Natural killer cell treated with Interleukin-12 subunit alpha and Interleukin-12 subunit beta and Interleukin-15 and Interleukin-18, amount 100 ng/mL, for 72 hours (primary cell): ENCODE data around the gene SRRT. TPM values are rescaled to one million over a fixed set of nuclear protein-coding genes. Genes with fewer than 3 reads are reported as not detected.

Experiments used
- ATAC-seq, 2 donors: fragments of 150-1000 bp; cut with Tn5 transposase in 1 of 2; sonication (Bioruptor Pico), chemical (Tn5 transposase) in 1 of 2; 2 replicates each; pipeline ENCODE4 v1.10.0; 2021
- DNase-seq: peaks from one replicate; pipeline ENCODE4 v3.0.0; 2022; ENCODE audit warnings: low spot score
- H3K27ac Mint-ChIP-seq, 2 donors: 1 replicate in 1 of 2; 2 replicates in 1 of 2; pipeline ENCODE4 v1.8.0; 2022; ENCODE audit warnings: mixed read lengths in 2 of 2, mild to moderate bottlenecking in 1 of 2, moderate library complexity in 1 of 2
- H3K27me3 Mint-ChIP-seq, 2 donors: 1 replicate in 1 of 2; 2 replicates in 1 of 2; pipeline ENCODE4 v1.8.0; 2022; ENCODE audit warnings: mixed read lengths in 2 of 2
- H3K36me3 Mint-ChIP-seq: one replicate; pipeline ENCODE4 v1.8.0; 2022; ENCODE audit warnings: mixed read lengths
- H3K4me1 Mint-ChIP-seq, 2 donors: 1 replicate in 1 of 2; 2 replicates in 1 of 2; pipeline ENCODE4 v1.8.0; 2022; ENCODE audit warnings: low read depth in 2 of 2, mixed read lengths in 2 of 2, mild to moderate bottlenecking in 1 of 2
- H3K4me3 Mint-ChIP-seq: one replicate; pipeline ENCODE4 v1.8.0; 2022; ENCODE audit warnings: mixed read lengths
- H3K9me3 Mint-ChIP-seq: 2 replicates; pipeline ENCODE4 v1.8.0; 2022; ENCODE audit warnings: mixed read lengths
- total RNA-seq, 2 donors: library from RNA; stranded (reverse); gene quantifications; one replicate each; pipeline ENCODE4 v1.2.3, GENCODE V29; 2022

SRRT gene
- total RNA-seq, 2 donors from 2014 or later, result 212 to 391 TPM

DNA sequence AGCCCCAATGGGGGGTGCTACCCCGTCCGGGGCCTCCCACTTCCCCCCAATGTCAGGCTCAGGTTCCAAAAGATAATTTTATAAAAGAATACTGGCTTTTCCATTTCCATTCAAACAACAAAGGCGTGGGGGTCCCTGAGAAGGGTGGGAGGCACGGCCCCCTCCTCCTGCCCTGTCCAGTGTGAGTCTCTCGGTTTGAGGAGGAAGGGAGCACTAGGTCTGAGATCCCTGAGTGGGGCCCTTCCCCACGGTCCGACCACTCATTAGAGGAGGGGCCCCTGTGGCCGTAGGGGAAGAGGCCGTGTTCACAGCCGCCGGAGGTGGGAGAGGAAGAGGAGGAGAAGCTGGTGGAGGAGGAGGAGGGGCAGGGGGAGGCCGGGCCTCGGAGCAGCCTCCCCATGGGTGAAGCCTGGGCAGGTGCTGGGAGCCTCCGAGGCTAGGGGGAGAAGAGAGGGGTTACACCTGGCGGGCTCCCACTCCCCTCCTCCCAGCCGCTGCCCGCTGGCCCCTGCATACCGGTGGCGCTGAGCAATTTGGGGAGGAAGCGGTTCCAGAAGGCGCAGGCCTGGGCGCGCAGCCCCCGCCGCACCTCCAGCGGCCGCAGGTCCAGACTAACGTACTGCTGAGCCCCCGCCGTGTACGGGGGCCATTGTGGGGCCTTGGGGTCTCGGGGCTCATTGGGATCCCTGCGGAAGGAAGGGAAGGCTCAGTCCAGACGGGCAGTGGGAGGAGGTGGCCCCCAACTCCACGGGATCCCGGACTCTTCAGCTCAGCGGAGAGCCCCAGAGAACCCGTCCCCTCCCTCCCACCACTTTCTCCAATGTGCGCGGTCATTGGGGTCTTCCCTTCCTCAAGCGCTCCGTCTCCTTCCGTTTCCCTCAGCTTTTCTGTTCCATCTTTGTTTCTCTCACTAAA is 16.0 kb downstream of the SRRT start:
- Mint-ChIP-seq H3K36me3 (peaks cover 19% of the 10 kb centered on the region), H3K9me3 (no peaks in the 10 kb centered on the region), H3K27me3 (peaks cover 18 to 22% of the 10 kb centered on the region in 2 donors), H3K4me1 (peaks cover 39 to 41% of the 10 kb centered on the region in 2 donors), H3K4me3 (peak overlapping the region; percentile 86), H3K27ac (peak overlapping the region; percentile 44 to 81)
- DNase-seq (no peak), ATAC-seq (no peak)

DNA sequence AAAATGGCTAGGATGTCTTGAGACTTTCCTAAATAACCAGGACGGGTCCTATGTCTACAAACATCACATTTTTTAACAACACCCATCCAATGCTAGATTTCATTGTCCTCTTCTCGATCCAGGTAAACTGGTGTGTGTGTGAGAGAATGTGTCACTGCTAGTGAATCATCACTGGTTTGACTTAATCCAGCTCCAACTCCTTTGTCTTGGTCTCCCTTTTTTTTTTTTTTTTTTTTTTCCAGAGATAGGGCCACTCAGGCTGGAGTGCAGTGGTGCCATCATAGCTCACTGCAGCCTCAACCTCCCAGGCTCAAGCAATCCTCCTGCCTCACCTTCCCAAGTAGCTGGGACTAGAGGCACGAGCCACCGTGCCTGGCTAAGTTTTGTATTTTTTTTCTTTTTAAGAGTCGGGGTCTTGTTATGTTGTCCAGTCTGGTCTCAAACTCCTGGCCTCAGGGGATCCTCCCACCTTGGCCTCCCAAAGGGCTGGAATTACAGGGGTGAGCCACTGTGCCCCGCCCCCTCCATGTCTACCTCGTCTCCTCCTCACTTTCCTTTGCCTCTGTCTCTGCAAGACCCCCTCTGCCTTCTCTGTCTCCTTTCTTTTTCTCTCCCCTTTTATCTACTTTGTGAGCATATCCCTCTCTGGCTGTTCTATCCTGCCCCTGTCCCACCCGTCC is 16.8 kb downstream of the SRRT start:
- Mint-ChIP-seq H3K27ac (peak overlapping the region; percentile 36 to 58), H3K36me3 (peaks cover 14% of the 10 kb centered on the region), H3K4me1 (peaks cover 38 to 41% of the 10 kb centered on the region in 2 donors), H3K27me3 (peaks cover 24 to 28% of the 10 kb centered on the region in 2 donors), H3K9me3 (no peaks in the 10 kb centered on the region), H3K4me3 (peak overlapping the region; percentile 84)
- ATAC-seq (no peak), DNase-seq (no peak)

DNA sequence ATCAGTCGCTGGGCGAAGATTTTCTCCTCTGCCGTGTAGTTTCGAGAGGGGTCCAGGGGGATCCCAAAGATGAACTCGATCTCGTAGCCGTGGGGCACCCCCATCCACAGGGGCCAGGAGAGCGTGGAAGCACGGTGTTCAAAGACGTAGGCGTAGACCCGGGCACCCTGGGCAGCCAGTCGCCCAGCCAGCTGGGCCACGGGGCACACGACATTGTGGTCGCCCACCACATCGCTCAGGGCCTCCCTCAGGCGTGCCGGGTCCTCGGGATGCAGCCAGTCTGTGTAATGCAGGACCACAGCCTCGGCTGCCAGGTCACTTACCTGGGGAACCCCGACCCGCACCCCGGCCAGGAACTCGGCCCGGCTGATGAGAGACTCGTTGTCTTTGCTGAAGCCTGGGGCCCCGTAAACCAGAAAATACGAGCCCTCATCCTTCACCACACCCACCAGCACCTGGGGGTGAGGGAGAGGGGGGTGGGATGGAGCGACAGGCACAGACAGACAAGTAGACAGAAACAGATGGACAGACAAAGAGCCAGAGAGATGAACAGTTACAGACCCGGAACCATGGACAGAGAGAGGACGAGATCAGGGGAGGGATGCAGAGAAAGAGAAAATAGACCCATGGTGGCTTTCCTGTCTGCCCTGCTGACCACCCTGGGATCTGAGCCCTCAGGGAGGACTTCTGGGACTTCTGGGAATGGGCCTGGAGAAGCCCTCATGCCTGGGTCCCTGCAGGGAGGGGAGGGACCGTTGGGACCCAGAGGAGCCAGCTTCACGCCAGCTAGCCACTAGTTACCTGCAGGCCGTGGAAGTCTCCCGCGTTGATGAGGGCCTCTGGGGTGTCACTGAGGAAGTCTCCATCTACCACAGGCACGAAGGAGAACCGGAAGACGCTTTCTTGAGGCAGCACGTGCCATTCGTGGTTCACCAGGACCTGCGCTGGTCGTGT is 17.7 kb downstream of the SRRT start:
- Mint-ChIP-seq H3K9me3 (no peaks in the 10 kb centered on the region), H3K36me3 (peaks cover 7% of the 10 kb centered on the region), H3K27me3 (peaks cover 26 to 32% of the 10 kb centered on the region in 2 donors), H3K4me3 (peak overlapping the region; percentile 84), H3K27ac (no peak overlapping the region), H3K4me1 (peaks cover 29 to 33% of the 10 kb centered on the region in 2 donors)
- DNase-seq (no peak), ATAC-seq (no peak)

DNA sequence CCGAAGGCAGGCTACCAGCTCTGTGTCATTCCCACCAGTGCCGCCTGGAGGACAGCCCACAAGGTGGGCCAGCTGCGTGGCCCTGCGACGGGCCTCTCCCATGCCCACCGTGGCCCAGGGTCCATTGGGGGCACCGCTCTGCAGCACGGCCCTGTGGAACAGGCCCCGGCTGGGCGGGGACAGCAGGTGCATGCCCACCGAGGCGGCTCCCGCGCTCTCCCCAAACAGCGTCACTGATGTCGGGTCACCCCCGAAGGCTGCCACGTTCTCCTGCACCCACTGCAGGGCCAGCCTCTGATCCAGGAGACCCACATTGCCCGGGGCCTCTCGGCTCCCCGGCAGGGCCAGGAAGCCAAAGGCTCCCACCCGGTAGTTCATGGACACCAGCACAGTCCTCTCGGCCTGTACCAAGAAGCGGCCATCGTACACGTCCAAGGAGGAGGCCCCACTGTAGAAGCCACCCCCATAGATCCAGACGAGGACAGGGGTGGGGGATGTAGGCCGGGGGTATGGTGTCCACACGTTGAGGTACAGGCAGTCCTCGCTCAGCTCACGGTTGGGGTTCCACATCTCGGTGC is 18.5 kb downstream of the SRRT start:
- peaks cover 25 to 26% of the 10 kb centered on the region in 2 donors for H3K4me1 Mint-ChIP-seq
- DNase-seq (no peak), ATAC-seq (no peak)
- no peak overlapping the region for H3K4me3 Mint-ChIP-seq
- H3K9me3 Mint-ChIP-seq, result no peaks in the 10 kb centered on the region
- no peak overlapping the region for H3K27ac Mint-ChIP-seq
- H3K27me3 Mint-ChIP-seq, result peaks cover 34 to 40% of the 10 kb centered on the region in 2 donors
- peaks cover 3% of the 10 kb centered on the region for H3K36me3 Mint-ChIP-seq

DNA sequence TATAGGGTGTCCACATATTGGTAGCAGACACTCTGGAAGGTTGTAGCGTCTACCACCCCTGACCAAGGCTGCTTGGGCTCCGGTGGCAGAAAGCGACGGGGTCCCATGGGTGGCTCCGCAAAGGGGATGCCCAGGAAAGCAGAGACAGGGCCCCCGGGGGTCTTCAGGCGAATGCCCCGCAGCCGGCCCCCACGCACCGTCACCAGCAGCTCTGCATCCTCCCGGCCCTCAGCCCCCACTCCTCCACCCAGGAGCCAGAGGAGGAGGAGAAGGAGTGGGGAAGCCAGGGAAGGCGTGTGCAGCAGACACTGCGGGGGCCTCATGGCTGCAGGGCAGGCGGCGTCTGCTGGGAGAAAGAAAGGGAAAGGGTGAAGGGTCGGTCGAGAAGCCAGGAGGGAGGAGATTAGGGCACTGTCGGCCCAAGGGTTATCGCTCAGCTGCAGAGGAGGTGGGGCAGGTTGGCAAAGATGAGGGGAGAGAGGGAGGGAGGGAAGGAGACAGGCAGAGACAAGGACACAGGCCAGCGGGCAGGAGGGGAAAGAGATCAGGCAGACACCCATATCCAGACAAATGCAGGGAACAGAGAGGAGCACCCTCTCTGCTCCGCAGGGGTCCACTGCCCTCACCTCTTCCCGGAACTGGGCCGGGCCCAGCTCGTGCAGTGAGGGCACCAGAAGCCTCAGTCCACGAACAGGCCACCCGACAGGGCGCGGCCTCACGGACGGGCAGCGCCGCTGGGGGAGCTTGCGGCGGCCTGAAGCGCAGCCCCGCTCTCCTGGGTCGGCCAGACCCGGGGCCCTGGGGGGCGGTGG is 19.2 kb downstream of the SRRT start:
- no peak overlapping the region for H3K27ac Mint-ChIP-seq

DNA sequence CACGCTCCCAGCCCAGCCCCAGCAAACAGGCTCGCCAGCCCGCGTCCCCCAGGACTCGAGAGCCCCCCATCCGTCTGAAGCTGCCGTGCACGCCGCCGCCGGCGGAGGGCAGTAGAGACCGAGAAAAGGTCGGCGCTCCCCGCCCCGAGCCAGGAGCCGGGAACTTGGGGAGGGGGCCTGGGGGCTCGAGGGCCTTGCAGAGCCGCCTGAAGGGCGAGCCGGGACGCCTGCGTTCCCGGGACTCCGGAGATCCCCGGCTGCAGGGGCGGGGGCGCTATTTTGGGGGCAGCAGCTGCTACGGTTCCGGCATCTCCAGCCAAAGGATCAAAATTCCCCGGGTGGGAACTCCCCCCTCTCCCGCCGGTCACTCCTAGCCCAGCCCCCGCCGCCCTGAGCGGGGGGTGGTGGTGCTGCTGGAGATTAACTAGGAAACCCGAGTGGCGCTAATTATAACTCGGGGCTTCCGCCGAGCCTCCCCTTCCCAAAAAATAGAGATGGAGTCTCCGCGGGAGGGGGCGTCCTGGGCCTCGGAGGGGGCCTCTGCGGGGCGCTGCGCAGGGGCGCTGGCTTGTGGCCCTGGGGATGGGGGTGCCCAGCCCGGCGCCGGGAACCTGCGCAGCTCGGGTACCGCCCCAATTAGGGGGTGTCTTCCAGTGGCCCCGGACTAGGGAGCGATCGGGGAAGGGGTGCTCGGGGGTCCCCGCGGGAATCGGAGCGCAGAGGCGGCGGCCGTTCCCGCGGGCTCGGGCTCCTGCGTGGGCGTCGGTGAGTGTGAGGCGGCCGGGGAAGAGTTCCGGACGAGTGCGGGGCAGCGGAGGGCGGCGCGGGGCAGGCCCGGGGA is 20.2 kb downstream of the SRRT start:
- Mint-ChIP-seq H3K27ac (no peak overlapping the region), H3K4me3 (no peak overlapping the region), H3K4me1 (peaks cover 21 to 23% of the 10 kb centered on the region in 2 donors), H3K27me3 (peaks cover 36 to 41% of the 10 kb centered on the region in 2 donors), H3K36me3 (no peaks in the 10 kb centered on the region), H3K9me3 (no peaks in the 10 kb centered on the region)
- DNase-seq (no peak), ATAC-seq (peak in 1 of 2 donors; percentile 37)

More for the DNA sequence above, 19.2 kb downstream of the SRRT start:
- Mint-ChIP-seq H3K4me3 (peak overlapping the region; percentile 34), H3K36me3 (no peaks in the 10 kb centered on the region), H3K4me1 (peaks cover 22 to 23% of the 10 kb centered on the region in 2 donors), H3K27me3 (peaks cover 34 to 41% of the 10 kb centered on the region in 2 donors), H3K9me3 (no peaks in the 10 kb centered on the region)
- no peak for ATAC-seq
- DNase-seq, result no peak

DNA sequence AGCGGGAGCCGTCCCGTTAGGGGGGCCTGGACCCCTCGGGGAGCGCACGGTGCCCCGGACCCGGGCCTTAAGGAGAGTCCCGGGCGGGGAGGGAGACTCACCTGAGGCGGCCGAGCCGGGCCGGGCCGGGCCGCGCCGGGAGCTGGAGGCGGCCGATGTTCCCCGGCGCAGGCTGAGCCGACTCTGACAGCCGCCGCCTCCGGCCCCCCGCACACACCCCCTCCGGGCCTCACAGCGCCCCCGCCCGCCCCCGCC is 20.7 kb downstream of the SRRT start, which contains the start of gene ACHE:
ACHE (minus strand) TSS at position 188 of the 255 bp plus-strand sequence. CDS start 1,656 bp downstream, outside the sequence.
- Mint-ChIP-seq H3K27me3 (peaks cover 37 to 42% of the 10 kb centered on the region in 2 donors), H3K36me3 (no peaks in the 10 kb centered on the region), H3K4me3 (peak within 1 kb of the TSS; percentile 91), H3K4me1 (peaks cover 15 to 18% of the 10 kb centered on the region in 2 donors), H3K27ac (peak within 1 kb of the TSS in 1 of 2 donors; percentile 20), H3K9me3 (no peaks in the 10 kb centered on the region)
- DNase-seq, result no peak
- peak in 1 of 2 donors; percentile 30 for ATAC-seq

DNA sequence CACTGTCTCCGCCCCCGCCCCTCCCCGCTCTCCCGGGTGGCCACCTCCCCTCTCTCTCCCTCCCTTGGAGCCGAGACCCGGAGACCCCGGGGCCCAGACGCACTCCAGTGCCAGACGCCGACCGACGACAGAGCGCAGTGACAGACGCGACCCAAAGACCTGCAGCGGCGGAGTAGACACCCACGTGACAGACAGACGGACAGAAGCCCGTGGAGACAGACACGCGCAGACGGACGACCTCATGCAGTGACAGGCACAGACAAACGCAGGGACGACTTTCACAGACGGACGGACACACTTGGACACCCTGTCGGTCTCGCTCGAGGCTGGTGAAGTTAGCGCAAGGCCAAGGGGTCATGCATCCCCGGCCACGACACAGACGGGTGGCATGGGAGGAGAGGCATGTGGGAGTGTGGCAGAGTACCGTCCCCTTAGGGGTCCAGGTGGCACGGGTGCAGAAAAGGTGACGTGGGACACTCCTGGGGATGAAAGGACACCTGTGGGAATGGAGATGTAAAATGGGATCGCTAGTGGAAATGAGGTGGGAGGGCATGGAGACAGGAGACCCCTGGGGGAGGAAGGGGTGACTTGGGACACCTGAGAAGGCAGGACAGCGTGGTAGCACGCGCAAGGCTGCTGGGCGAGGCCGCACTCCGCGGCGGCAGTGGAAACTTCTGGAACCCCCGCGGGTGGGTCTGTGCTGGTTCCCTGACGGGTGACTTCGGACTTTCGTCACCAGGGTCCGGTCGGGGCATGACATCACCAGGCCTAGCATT is 21.2 kb downstream of the SRRT start:
- DNase-seq (no peak), ATAC-seq (peak in 1 of 2 donors; percentile 65)
- no peaks in the 10 kb centered on the region for H3K36me3 Mint-ChIP-seq
- peak overlapping the region in 1 of 2 donors; percentile 20 for H3K27ac Mint-ChIP-seq
- H3K4me1 Mint-ChIP-seq, result peaks cover 15 to 16% of the 10 kb centered on the region in 2 donors
- peak overlapping the region; percentile 91 for H3K4me3 Mint-ChIP-seq
- H3K9me3 Mint-ChIP-seq, result no peaks in the 10 kb centered on the region
- peaks cover 42 to 46% of the 10 kb centered on the region in 2 donors for H3K27me3 Mint-ChIP-seq

DNA sequence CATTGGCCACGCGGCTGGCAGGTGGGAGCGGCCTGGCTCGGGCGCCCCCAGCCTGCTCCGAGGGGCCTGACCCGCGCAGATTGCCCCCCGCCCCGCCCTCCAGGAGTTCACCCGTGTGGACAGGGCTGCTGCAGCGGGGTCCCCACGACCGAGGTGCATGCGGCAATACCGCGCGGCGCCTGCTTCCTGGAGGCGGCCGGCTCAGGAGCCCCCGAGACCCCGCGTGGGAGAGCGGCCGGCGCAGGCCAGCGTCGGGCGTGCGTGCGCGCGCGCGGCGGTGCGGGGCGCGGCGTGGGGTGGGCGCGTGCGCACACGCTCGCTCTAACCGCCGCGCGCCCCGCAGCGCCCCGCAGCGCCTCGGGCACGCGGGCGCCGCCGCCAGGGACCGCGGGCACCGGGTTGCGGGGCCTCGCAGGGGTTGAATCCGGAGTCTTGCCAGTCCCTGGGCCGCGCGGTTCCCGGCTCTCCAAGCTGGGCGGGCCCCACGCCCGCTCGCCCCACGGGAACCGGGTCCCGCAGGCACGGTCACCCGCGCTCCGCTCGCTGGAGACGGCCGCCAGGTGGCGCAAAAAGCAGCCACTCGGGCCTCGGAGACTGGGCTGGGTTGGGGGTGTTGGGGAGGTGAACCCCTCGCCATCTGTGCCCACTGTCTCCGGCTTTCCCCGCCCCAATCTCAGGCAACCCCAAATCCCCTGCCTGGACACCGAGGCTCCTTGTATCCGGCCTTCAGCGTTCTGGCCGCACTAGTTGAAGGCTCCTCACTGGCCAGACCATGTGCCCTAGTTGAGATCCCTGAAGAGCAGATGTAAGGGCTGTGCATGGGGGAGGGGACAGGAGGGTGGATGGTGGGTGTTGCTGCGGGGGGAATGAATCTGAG is 22.1 kb downstream of the SRRT start:
- DNase-seq, result no peak
- Mint-ChIP-seq H3K36me3 (no peaks in the 10 kb centered on the region), H3K27ac (no peak overlapping the region), H3K4me1 (peaks cover 7 to 11% of the 10 kb centered on the region in 2 donors), H3K9me3 (no peaks in the 10 kb centered on the region), H3K4me3 (no peak overlapping the region), H3K27me3 (peaks cover 36 to 37% of the 10 kb centered on the region in 2 donors)
- peak; percentile 37 to 57 for ATAC-seq

DNA sequence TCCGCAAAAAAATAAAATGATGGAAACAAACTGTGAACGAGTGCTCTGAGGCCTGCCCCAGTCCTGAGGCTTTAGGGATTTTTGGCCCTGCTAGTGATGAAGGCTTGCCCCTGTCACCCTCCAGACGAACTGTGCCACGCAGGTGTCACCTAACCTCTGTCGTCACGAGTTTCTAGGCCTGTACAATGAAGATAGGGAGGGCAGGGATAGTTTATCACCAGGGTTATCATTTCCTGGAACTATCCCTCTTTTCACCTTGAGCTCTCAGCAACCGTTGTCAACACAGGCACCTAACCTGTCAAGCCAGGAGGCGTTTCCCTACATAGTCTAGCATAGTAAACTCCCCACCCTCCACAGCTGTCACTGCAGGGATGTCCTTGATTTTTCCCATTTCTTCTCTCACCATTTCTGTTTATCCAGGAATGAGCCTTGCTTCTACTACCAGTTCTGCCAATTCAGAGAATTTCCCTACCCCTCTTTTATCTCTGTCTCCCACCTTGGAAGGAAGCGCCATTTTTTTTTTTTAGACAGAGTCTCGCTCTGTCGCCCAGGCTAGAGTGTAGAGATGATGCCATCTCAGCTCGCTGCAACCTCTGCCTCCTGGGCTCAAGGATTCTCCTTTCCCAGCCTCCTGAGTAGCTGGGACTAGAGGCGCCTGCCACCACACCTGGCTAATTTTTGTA is 23.0 kb downstream of the SRRT start:
- H3K27me3 Mint-ChIP-seq, result peaks cover 28 to 30% of the 10 kb centered on the region in 2 donors
- no peaks in the 10 kb centered on the region for H3K36me3 Mint-ChIP-seq
- peaks cover 6 to 9% of the 10 kb centered on the region in 2 donors for H3K4me1 Mint-ChIP-seq
- no peak for ATAC-seq
- no peak overlapping the region for H3K27ac Mint-ChIP-seq
- no peaks in the 10 kb centered on the region for H3K9me3 Mint-ChIP-seq
- DNase-seq, result no peak
- peak overlapping the region; percentile 44 for H3K4me3 Mint-ChIP-seq
